MM.1S (cell line): ENCODE data around the gene FGF19.

Experiments
- EZH2 ChIP-seq: fragments of 300-600 bp; sonication (generic); optimal IDR thresholded peaks from 2 replicates; pipeline ENCODE3; 2017; ENCODE audit warnings: low read depth, mild to moderate bottlenecking, antibody characterized with exemption, low read length, mixed read lengths
- TF ChIP-seq, protein P1 (sequence below): fragments of 300-600 bp; sonication (generic); IDR thresholded peaks from 2 replicates; pipeline ENCODE4 v1.5.1; 2016; ENCODE audit warnings: antibody characterized with exemption, low read length, mixed read lengths

DNA sequence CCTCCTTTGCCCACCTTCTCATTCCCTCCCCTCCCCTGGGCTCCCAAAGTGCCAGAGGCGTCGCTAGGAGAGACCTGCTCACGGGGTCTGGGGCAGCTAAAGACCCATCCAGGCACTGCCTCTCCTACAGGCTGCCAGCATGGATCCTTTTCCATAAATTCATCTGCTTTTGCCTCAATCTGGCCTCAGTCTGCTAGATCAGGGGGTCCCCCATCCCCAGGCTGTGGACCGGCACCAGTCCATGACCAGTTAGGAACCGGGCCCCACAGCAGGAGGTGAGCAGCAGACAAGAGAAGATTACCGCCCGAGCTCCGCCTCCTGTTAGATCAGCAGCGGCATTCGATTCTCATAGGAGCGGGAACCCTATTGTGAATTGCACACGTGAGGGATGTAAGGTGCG lies 41.0 kb downstream of the FGF19 start:
- TF ChIP-seq, protein P1, sequence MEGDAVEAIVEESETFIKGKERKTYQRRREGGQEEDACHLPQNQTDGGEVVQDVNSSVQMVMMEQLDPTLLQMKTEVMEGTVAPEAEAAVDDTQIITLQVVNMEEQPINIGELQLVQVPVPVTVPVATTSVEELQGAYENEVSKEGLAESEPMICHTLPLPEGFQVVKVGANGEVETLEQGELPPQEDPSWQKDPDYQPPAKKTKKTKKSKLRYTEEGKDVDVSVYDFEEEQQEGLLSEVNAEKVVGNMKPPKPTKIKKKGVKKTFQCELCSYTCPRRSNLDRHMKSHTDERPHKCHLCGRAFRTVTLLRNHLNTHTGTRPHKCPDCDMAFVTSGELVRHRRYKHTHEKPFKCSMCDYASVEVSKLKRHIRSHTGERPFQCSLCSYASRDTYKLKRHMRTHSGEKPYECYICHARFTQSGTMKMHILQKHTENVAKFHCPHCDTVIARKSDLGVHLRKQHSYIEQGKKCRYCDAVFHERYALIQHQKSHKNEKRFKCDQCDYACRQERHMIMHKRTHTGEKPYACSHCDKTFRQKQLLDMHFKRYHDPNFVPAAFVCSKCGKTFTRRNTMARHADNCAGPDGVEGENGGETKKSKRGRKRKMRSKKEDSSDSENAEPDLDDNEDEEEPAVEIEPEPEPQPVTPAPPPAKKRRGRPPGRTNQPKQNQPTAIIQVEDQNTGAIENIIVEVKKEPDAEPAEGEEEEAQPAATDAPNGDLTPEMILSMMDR = no peak
- no peak for TF ChIP-seq EZH2
